ENCODE results near the gene RLN1. TPM values are rescaled to one million over a fixed set of nuclear protein-coding genes. Genes with fewer than 3 reads are reported as not detected.
"Not testable (repeated sequence)": the region's sequence is repeated elsewhere in the genome, so short reads cannot be mapped to it uniquely, and the experiment has no call there.

RLN1 gene
- total and polyA plus RNA-seq, 3 donors from 2014 or later = 0.43 to 1.4 TPM; not detected in 1

GRCh38 chr9:5352637-5353248 is 13.1 kb upstream of the RLN1 start:
- 86 to 92% methylated on average over 1 of the region's 1 CpG for WGBS, 2 donors
- Histone ChIP-seq H3K36me3 (ENCODE audit: low read depth, missing control alignments) (no peaks in the 10 kb centered on the region), H3K9me3 (no peaks in the 10 kb centered on the region), H3K27me3 (no peaks in the 10 kb centered on the region), H3K4me1 (no peaks in the 10 kb centered on the region), H3K27ac (no peak overlapping the region), H3K4me3 (no peak overlapping the region)
- no peak for TF ChIP-seq POLR2A (IDR thresholded peaks at IDR 0.05)
- no peak for TF ChIP-seq CTCF (IDR thresholded peaks at IDR 0.05)
- intact Hi-C loops (cut with DNase I; ENCODE audit: low total_unique reads) = no loop called here
- no peak for DNase-seq

- Histone ChIP-seq H3K4me3 (no peak overlapping the region), H3K9me3 (no peaks in the 10 kb centered on the region), H3K27ac (no peak overlapping the region), H3K36me3 (ENCODE audit: low read depth, missing control alignments) (no peaks in the 10 kb centered on the region), H3K27me3 (no peaks in the 10 kb centered on the region), H3K4me1 (no peaks in the 10 kb centered on the region)
- no peak for DNase-seq
- intact Hi-C loops (cut with DNase I; ENCODE audit: low total_unique reads) = no loop called here
- 80% methylated on average over 4 of the region's 4 CpGs for WGBS, 2 donors
- TF ChIP-seq POLR2A (IDR thresholded peaks at IDR 0.05) (no peak), CTCF (IDR thresholded peaks at IDR 0.05) (no peak)
Measured at GRCh38 chr9:5336688-5337087, 3.0 kb downstream of the RLN1 start.

GRCh38 chr9:5331276-5331675 is 8.4 kb downstream of the RLN1 start:
- H3K9me3 ChIP-seq; DNase-seq; H3K36me3 ChIP-seq (ENCODE audit: low read depth, missing control alignments); H3K4me3 ChIP-seq; H3K4me1 ChIP-seq; H3K27me3 ChIP-seq; intact Hi-C loops (cut with DNase I; ENCODE audit: low total_unique reads); H3K27ac ChIP-seq: not testable (repeated sequence)
- WGBS, 2 donors = 80 to 87% methylated on average over 3 of the region's 3 CpGs

GRCh38 chr9:5326893-5327548 is 12.7 kb downstream of the RLN1 start:
- H3K4me3 ChIP-seq = no peak overlapping the region
- H3K27ac ChIP-seq = no peak overlapping the region
- H3K27me3 ChIP-seq = no peaks in the 10 kb centered on the region
- no peaks in the 10 kb centered on the region for H3K9me3 ChIP-seq
- H3K36me3 ChIP-seq (ENCODE audit: low read depth, missing control alignments) = no peaks in the 10 kb centered on the region
- no peaks in the 10 kb centered on the region for H3K4me1 ChIP-seq
- intact Hi-C loops (cut with DNase I; ENCODE audit: low total_unique reads) = no loop called here
- DNase-seq = no peak
- TF ChIP-seq CTCF (IDR thresholded peaks at IDR 0.05) = no peak
- TF ChIP-seq POLR2A (IDR thresholded peaks at IDR 0.05) = no peak
- WGBS, 2 donors = 59 to 65% methylated on average over 5 to 10 of the region's 10 CpGs

- intact Hi-C loops (cut with DNase I; ENCODE audit: low total_unique reads) = no loop called here
- Histone ChIP-seq H3K9me3 (no peaks in the 10 kb centered on the region), H3K27me3 (no peaks in the 10 kb centered on the region), H3K36me3 (ENCODE audit: low read depth, missing control alignments) (no peaks in the 10 kb centered on the region), H3K4me1 (no peaks in the 10 kb centered on the region), H3K4me3 (no peak overlapping the region), H3K27ac (no peak overlapping the region)
- TF ChIP-seq POLR2A (IDR thresholded peaks at IDR 0.05) (no peak), CTCF (IDR thresholded peaks at IDR 0.05) (no peak)
- DNase-seq = no peak
Measured at GRCh38 chr9:5326187-5326586, 13.5 kb downstream of the RLN1 start.

GRCh38 chr9:5321601-5322000 is 18.1 kb downstream of the RLN1 start:
- H3K9me3 ChIP-seq; H3K27ac ChIP-seq; H3K36me3 ChIP-seq (ENCODE audit: low read depth, missing control alignments); intact Hi-C loops (cut with DNase I; ENCODE audit: low total_unique reads); DNase-seq; H3K4me3 ChIP-seq; H3K27me3 ChIP-seq; H3K4me1 ChIP-seq: not testable (repeated sequence)
- 62 to 63% methylated on average over 1 of the region's 1 CpG for WGBS, 2 donors

All from testis (tissue), 3 donors.